Esophagus muscularis mucosa (tissue), 4 donors: Measurements from ENCODE around the gene C1orf35. TPM values are rescaled to one million over a fixed set of nuclear protein-coding genes. Genes with fewer than 3 reads are reported as not detected.

Experiments
- DNase-seq: peaks from one replicate; pipeline ENCODE4 v3.0.0-alpha.2; 2017; ENCODE audit errors: extremely low spot score
- H3K27ac ChIP-seq, 4 donors: fragments of 200-600 bp; sonication (generic); replicated peaks in 1 of 4; 1 replicate in 3 of 4; 2 replicates in 1 of 4; pipeline ENCODE4 v1.5.1; 2016 to 2019; ENCODE audit warnings: mild to moderate bottlenecking in 1 of 4
- H3K27me3 ChIP-seq, 4 donors: fragments of 200-600 bp; sonication (generic); one replicate each; pipeline versions ENCODE4 v1.5.1 to v1.6.0; 2016 to 2019
- H3K36me3 ChIP-seq, 4 donors: fragments of 200-600 bp; sonication (generic); one replicate each; pipeline ENCODE4 v1.5.1; 2016 to 2019
- H3K4me1 ChIP-seq, 4 donors: fragments of 200-600 bp; sonication (generic); one replicate each; pipeline ENCODE4 v1.5.1; 2016 to 2019
- H3K4me3 ChIP-seq, 4 donors: fragments of 200-600 bp; sonication (generic); 1 replicate in 2 of 4; 2 replicates in 2 of 4; pipeline ENCODE4 v1.5.1; 2016 to 2019; ENCODE audit warnings: mild to moderate bottlenecking in 4 of 4, moderate library complexity in 1 of 4
- H3K9me3 ChIP-seq, 4 donors: fragments of 200-600 bp; sonication (generic); 1 replicate in 3 of 4; 2 replicates in 1 of 4; pipeline ENCODE4 v1.5.1; 2016 to 2019
- CTCF ChIP-seq, 3 experiments: fragments of 200-600 bp in 2 of 3; fragments of 450-650 bp in 1 of 3; sonication (generic) in 2 of 3; IDR thresholded peaks; one replicate each; pipeline ENCODE4 v1.5.1; 2017 to 2019; ENCODE audit warnings: antibody characterized with exemption in 3 of 3, mild to moderate bottlenecking in 2 of 3, moderate library complexity in 1 of 3
- EP300 ChIP-seq: sonication (generic); formaldehyde crosslinking; IDR thresholded peaks from one replicate; pipeline ENCODE4 v1.6.1; 2017; ENCODE audit warnings: antibody characterized with exemption
- POLR2A ChIP-seq: fragments of 450-650 bp; IDR thresholded peaks from one replicate; pipeline ENCODE4 v1.6.1; 2017; ENCODE audit warnings: antibody characterized with exemption, moderate library complexity, mild to moderate bottlenecking, low read depth
- POLR2AphosphoS5 ChIP-seq, 2 donors: sonication (generic); formaldehyde crosslinking; IDR thresholded peaks; one replicate each; pipeline ENCODE4 v1.6.1; 2017; ENCODE audit warnings: antibody characterized with exemption in 2 of 2
- WGBS: methylation state at CpG from one replicate; pipeline ENCODE4 v1.1.5; 2018; 5-methylcytosine and 5-hydroxymethylcytosine counted together
- intact Hi-C: fragments of 100-400 bp; cut with DNase I; formaldehyde crosslinking; loops from one replicate; pipeline ENCODE4 v1.15.1; 2023
- total RNA-seq, 4 donors: library from RNA; depleted of rRNA; stranded (reverse); fragments of >200 nt; gene quantifications; one replicate each; pipeline versions ENCODE4 v1.1.0 to v1.2.1, GENCODE V29; 2016

The C1orf35 gene
- total RNA-seq, 4 donors from 2014 or later, result 11.2 to 24.3 (median 11.9) TPM

- H3K36me3 ChIP-seq, result peaks cover 34 to 56% (median 52%) of the 10 kb centered on the region in 4 donors
- peaks cover 0 to 11% (median 7%) of the 10 kb centered on the region in 4 donors for H3K9me3 ChIP-seq
- H3K27me3 ChIP-seq, result no peaks in the 10 kb centered on the region
- no peak overlapping the region for H3K27ac ChIP-seq
- TF ChIP-seq POLR2AphosphoS5 (IDR thresholded peaks at IDR 0.05) (peak in 1 of 2 donors; percentile 19), EP300 (no peak), CTCF (IDR thresholded peaks at IDR 0.05) (no peak)
- H3K4me3 ChIP-seq, result no peak overlapping the region
- intact Hi-C loops, result no loop called here
- 92% methylated on average over 17 of the region's 28 CpGs for WGBS
- no peak for DNase-seq
- peaks cover 25 to 57% (median 41%) of the 10 kb centered on the region in 4 donors for H3K4me1 ChIP-seq
Measured at GRCh38 chr1:228098323-228098931, 4.7 kb downstream of the C1orf35 start.

- Histone ChIP-seq H3K9me3 (peaks cover 0 to 11% (median 7%) of the 10 kb centered on the region in 4 donors), H3K4me1 (peaks cover 32 to 64% (median 49%) of the 10 kb centered on the region in 4 donors), H3K4me3 (no peak overlapping the region), H3K27me3 (no peaks in the 10 kb centered on the region), H3K27ac (no peak overlapping the region), H3K36me3 (peaks cover 34 to 60% (median 54%) of the 10 kb centered on the region in 4 donors)
- 93% methylated on average over 30 of the region's 34 CpGs for WGBS
- TF ChIP-seq CTCF (IDR thresholded peaks at IDR 0.05), result no peak
- TF ChIP-seq POLR2A, result no peak
- no peak for TF ChIP-seq POLR2AphosphoS5 (IDR thresholded peaks at IDR 0.05)
- no peak for TF ChIP-seq EP300
- DNase-seq, result no peak
- intact Hi-C loops, result no loop called here
Measured at GRCh38 chr1:228097333-228098081, 5.6 kb downstream of the C1orf35 start.

GRCh38 chr1:228096416-228097332 is 6.5 kb downstream of the C1orf35 start:
- TF ChIP-seq POLR2AphosphoS5 (IDR thresholded peaks at IDR 0.05), result no peak
- no peak for TF ChIP-seq EP300
- TF ChIP-seq CTCF (IDR thresholded peaks at IDR 0.05), result no peak
- TF ChIP-seq POLR2A, result no peak
- DNase-seq, result no peak
- H3K36me3 ChIP-seq, result peaks cover 34 to 63% (median 55%) of the 10 kb centered on the region in 4 donors
- H3K4me1 ChIP-seq, result peaks cover 32 to 64% (median 49%) of the 10 kb centered on the region in 4 donors
- H3K27ac ChIP-seq, result no peak overlapping the region
- 100% methylated on average over 3 of the region's 13 CpGs for WGBS
- peaks cover 0 to 11% (median 7%) of the 10 kb centered on the region in 4 donors for H3K9me3 ChIP-seq
- H3K4me3 ChIP-seq, result no peak overlapping the region
- intact Hi-C loops, result no loop called here
- no peaks in the 10 kb centered on the region for H3K27me3 ChIP-seq

GRCh38 chr1:228095938-228096337 is 7.2 kb downstream of the C1orf35 start:
- Histone ChIP-seq H3K27me3 (no peaks in the 10 kb centered on the region), H3K4me1 (peaks cover 37 to 64% (median 49%) of the 10 kb centered on the region in 4 donors), H3K27ac (no peak overlapping the region), H3K9me3 (peaks cover 0 to 11% (median 7%) of the 10 kb centered on the region in 4 donors), H3K4me3 (no peak overlapping the region), H3K36me3 (peaks cover 34 to 60% (median 52%) of the 10 kb centered on the region in 4 donors)
- no peak for TF ChIP-seq POLR2A
- no peak for TF ChIP-seq EP300
- no peak for TF ChIP-seq CTCF (IDR thresholded peaks at IDR 0.05)
- TF ChIP-seq POLR2AphosphoS5 (IDR thresholded peaks at IDR 0.05), result no peak
- WGBS, result 100% methylated on average over 8 of the region's 8 CpGs
- no peak for DNase-seq
- intact Hi-C loops, result no loop called here
